Coronary artery (tissue), 2 donors: Measurements from ENCODE around the gene C16orf54.
"Not testable (repeated sequence)": the region's sequence is repeated elsewhere in the genome, so short reads cannot be mapped to it uniquely, and the experiment has no call there.

Experiments used
- DNase-seq: peaks from one replicate; pipeline ENCODE4 v3.0.0-alpha.2; 2017; ENCODE audit warnings: low spot score
- H3K27ac ChIP-seq, 2 donors: fragments of 200-600 bp; sonication (generic); one replicate each; pipeline ENCODE4 v1.5.1; 2016 to 2019
- H3K4me3 ChIP-seq: fragments of 200-600 bp; sonication (generic); 2 replicates; pipeline ENCODE4 v1.5.1; 2016; ENCODE audit warnings: mild to moderate bottlenecking, moderate library complexity
- CTCF ChIP-seq: fragments of 200-600 bp; sonication (generic); IDR thresholded peaks from one replicate; pipeline ENCODE4 v1.5.1; 2019; ENCODE audit warnings: antibody characterized with exemption

The C16orf54 gene

GRCh38 chr16:29753516-29753915, 7.7 kb upstream of the C16orf54 start:
- H3K27ac ChIP-seq, result no peak overlapping the region
- no peak for DNase-seq
- H3K4me3 ChIP-seq, result no peak overlapping the region
- TF ChIP-seq CTCF, result no peak

GRCh38 chr16:29748760-29749149, 3.0 kb upstream of the C16orf54 start:
- H3K4me3 ChIP-seq, H3K27ac ChIP-seq, DNase-seq: not testable (repeated sequence)

- no peak for DNase-seq
- Histone ChIP-seq H3K27ac (no peak overlapping the region), H3K4me3 (no peak overlapping the region)
- no peak for TF ChIP-seq CTCF
These were observed 2.4 kb upstream of the C16orf54 start for GRCh38 chr16:29747947-29748759.

GRCh38 chr16:29746518-29746917, 728 bp upstream of the C16orf54 start:
- not testable (repeated sequence) for DNase-seq, H3K4me3 ChIP-seq, H3K27ac ChIP-seq

GRCh38 chr16:29745121-29745852, 503 bp downstream of the C16orf54 start:
- peak overlapping the region; percentile 61 for H3K4me3 ChIP-seq
- no peak for TF ChIP-seq CTCF
- no peak for DNase-seq
- peak overlapping the region in 1 of 2 donors; percentile 16 for H3K27ac ChIP-seq

- TF ChIP-seq CTCF, result no peak
- Histone ChIP-seq H3K27ac (no peak overlapping the region), H3K4me3 (no peak overlapping the region)
- DNase-seq, result no peak
These were observed 1.2 kb downstream of the C16orf54 start for GRCh38 chr16:29744541-29745101.

GRCh38 chr16:29743827-29744531, 1.8 kb downstream of the C16orf54 start:
- no peak for TF ChIP-seq CTCF
- DNase-seq, result no peak
- H3K27ac ChIP-seq, result no peak overlapping the region
- no peak overlapping the region for H3K4me3 ChIP-seq
